Muscle layer of colon (tissue), 2 donors: ENCODE results near the gene BLVRA.
"Not testable (repeated sequence)": the region's sequence is repeated elsewhere in the genome, so short reads cannot be mapped to it uniquely, and the experiment has no call there.

Source experiments
- H3K27ac ChIP-seq: one replicate; pipeline ENCODE4 v1.7.0; 2013; ENCODE audit warnings: low read depth, mild to moderate bottlenecking, low read length, moderate library complexity
- H3K27me3 ChIP-seq, 2 donors: one replicate each; pipeline ENCODE4 v1.7.0; 2013; ENCODE audit warnings: low read length in 2 of 2, mild to moderate bottlenecking in 2 of 2; ENCODE audit not compliant: insufficient read depth in 2 of 2, control insufficient read depth in 1 of 2
- H3K36me3 ChIP-seq: one replicate; pipeline ENCODE4 v1.7.0; 2013; ENCODE audit warnings: mild to moderate bottlenecking, low read length; ENCODE audit not compliant: insufficient read depth
- H3K4me1 ChIP-seq: one replicate; pipeline ENCODE4 v1.7.0; 2013; ENCODE audit warnings: mild to moderate bottlenecking, low read length; ENCODE audit not compliant: insufficient read depth
- H3K4me3 ChIP-seq, 2 donors: one replicate each; pipeline ENCODE4 v1.7.0; 2013; ENCODE audit warnings: low read length in 2 of 2, low read depth in 1 of 2, mild to moderate bottlenecking in 1 of 2, moderate library complexity in 1 of 2
- H3K9ac ChIP-seq: one replicate; pipeline ENCODE4 v1.7.0; 2013; ENCODE audit warnings: low read length
- H3K9me3 ChIP-seq: one replicate; pipeline ENCODE4 v1.7.0; 2013; ENCODE audit warnings: mild to moderate bottlenecking, low read length
- donor health status: abdominal sarcoma.
- donor health status: Adenocarcinoma of cecum.

BLVRA gene

DNA sequence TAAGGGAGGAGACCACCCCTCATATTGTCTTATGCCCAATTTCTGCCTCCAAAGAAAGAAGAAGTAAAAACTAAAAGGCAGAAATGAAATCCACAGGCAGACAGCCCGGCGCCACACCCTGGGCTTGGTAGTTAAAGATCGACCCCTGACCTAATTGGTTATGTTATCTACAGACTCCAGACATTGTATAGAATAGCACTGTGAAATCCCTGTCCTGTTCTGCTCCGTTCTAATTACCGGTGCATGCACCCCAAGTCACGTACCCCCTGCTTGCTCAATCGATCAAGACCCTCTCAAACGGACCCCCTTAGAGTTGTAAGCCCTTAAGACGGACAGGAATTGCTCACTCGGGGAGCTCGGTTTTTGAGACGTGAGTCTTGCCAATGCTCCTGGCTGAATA, 66.0 kb downstream of the BLVRA start:
- not testable (repeated sequence) for H3K9me3 ChIP-seq, H3K4me3 ChIP-seq, H3K27ac ChIP-seq, H3K4me1 ChIP-seq, H3K9ac ChIP-seq, H3K36me3 ChIP-seq, H3K27me3 ChIP-seq

- H3K4me3 ChIP-seq = no peak overlapping the region
- no peak overlapping the region for H3K27ac ChIP-seq
- H3K9ac ChIP-seq = no peak overlapping the region
- no peaks in the 10 kb centered on the region for H3K27me3 ChIP-seq
- H3K4me1 ChIP-seq = no peaks in the 10 kb centered on the region
- no peaks in the 10 kb centered on the region for H3K9me3 ChIP-seq
- no peaks in the 10 kb centered on the region for H3K36me3 ChIP-seq
Observed at GRCh38 chr7:43824963-43825362, 66.5 kb downstream of the BLVRA start.

GRCh38 chr7:43825391-43825808, 66.9 kb downstream of the BLVRA start:
- H3K9ac ChIP-seq = no peak overlapping the region
- H3K4me3 ChIP-seq = no peak overlapping the region
- H3K4me1 ChIP-seq = no peaks in the 10 kb centered on the region
- H3K36me3 ChIP-seq = no peaks in the 10 kb centered on the region
- no peaks in the 10 kb centered on the region for H3K27me3 ChIP-seq
- H3K9me3 ChIP-seq = no peaks in the 10 kb centered on the region
- H3K27ac ChIP-seq = no peak overlapping the region

DNA sequence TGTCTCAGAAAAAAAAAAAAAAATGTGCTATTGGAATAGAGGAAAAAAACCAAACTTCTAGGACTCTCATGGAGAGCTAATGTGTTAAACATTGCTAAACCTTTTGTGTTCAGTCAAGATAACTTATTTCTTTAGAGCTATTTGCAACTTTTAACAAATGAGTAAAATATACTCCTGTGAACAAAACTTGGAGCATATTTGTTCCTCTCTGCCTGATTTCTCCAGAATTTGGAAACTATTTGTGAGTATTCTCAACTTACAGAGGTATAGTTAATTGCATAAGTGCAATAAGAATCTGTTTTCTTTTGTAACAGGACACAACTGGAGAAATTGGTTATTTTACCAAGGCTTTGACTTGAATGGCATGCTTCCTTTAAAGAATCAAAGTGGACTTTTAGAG, 72.4 kb downstream of the BLVRA start:
- H3K9me3 ChIP-seq, H3K4me1 ChIP-seq, H3K27me3 ChIP-seq, H3K27ac ChIP-seq, H3K36me3 ChIP-seq, H3K9ac ChIP-seq, H3K4me3 ChIP-seq: not testable (repeated sequence)

- H3K27me3 ChIP-seq = no peaks in the 10 kb centered on the region
- H3K4me3 ChIP-seq = no peak overlapping the region
- no peaks in the 10 kb centered on the region for H3K36me3 ChIP-seq
- H3K9ac ChIP-seq = no peak overlapping the region
- no peak overlapping the region for H3K27ac ChIP-seq
- no peaks in the 10 kb centered on the region for H3K9me3 ChIP-seq
- H3K4me1 ChIP-seq = no peaks in the 10 kb centered on the region
Observed at GRCh38 chr7:43834463-43835251, 76.2 kb downstream of the BLVRA start.

DNA sequence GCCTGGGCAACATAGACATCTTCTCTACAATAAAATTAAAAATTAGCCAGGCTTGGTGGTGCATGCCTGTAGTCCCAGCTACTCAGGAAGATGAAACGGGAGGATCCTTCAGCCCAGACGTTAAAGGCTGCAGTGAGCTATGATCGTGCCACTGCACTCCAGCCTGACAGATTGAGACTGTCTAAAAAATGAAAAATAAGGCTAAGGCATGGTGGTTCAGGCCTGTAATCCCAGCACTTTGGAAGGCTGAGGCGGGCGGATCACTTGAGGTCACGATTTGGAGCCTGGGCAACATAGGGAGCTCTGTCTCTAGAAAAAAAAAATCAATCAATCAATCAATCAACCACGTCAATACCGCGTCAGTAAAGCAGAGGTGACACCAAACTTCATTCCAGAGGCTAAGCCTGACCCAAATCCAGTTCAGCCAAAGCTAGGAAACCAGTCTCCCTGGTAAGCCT, 79.8 kb downstream of the BLVRA start:
- Histone ChIP-seq H3K27me3 (no peaks in the 10 kb centered on the region), H3K4me3 (peak overlapping the region; percentile 26 to 47), H3K9me3 (no peaks in the 10 kb centered on the region), H3K27ac (no peak overlapping the region), H3K9ac (no peak overlapping the region), H3K4me1 (no peaks in the 10 kb centered on the region), H3K36me3 (no peaks in the 10 kb centered on the region)

DNA sequence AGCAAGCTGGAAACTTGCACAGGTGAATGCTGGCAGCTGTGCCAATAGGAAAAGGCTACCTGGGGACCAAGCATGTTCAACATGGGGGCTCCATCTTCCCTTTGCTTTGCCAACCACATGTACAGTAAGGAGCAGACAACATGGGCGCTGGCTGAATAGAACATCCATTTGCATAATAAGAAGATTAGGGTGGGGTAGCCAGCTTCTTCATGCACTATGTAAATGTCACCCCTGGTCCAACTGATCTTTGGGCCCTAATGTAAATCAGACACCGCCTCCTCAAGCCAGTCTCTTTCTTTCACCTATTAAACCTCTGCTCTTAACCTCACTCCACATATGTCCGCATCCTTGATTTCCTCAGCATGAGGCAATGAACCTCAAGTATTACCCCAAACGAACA, 84.8 kb downstream of the BLVRA start:
- H3K27me3 ChIP-seq = no peaks in the 10 kb centered on the region
- no peaks in the 10 kb centered on the region for H3K9me3 ChIP-seq
- no peak overlapping the region for H3K27ac ChIP-seq
- no peak overlapping the region for H3K9ac ChIP-seq
- no peaks in the 10 kb centered on the region for H3K36me3 ChIP-seq
- H3K4me1 ChIP-seq = no peaks in the 10 kb centered on the region
- H3K4me3 ChIP-seq = no peak overlapping the region

DNA sequence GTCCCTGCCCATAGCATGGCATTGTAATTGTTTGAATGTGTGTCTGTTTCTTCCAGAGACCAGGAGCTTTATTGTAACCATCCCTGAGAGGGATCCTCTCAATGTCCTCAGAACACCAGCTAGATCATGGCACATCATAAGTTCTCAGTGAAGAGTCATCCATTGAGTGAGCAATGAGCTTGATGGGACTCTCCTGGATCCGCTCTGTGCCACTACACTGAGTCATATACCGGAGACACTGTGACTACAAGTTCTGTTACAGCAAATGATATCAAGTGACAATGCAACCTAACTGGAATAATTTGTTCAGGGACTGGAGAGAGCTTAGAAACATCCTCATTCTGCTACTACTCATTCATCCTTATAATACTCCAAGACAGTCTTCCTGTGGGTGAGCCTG, 85.8 kb downstream of the BLVRA start:
- Histone ChIP-seq H3K27me3 (no peaks in the 10 kb centered on the region), H3K4me3 (no peak overlapping the region), H3K9ac (no peak overlapping the region), H3K27ac (no peak overlapping the region), H3K36me3 (no peaks in the 10 kb centered on the region), H3K4me1 (no peaks in the 10 kb centered on the region), H3K9me3 (no peaks in the 10 kb centered on the region)

DNA sequence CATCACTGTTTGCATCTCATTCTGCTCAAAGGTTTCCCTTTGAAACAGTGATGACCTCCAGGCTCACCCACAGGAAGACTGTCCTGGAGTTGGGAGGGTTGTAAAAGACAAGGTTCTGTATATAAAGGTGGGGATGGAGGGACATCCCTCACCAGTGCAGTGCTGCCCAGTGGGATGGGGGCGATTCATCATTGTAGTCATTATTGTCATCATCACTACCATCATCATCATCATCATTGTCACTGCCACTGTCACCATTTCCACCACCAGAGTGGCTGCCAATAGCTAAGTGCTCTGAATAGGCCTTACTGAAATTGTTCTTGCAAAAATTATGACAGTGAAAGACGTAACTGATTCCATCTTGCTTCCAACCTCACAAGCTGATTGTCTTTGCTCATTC, 86.2 kb downstream of the BLVRA start:
- no peaks in the 10 kb centered on the region for H3K27me3 ChIP-seq
- H3K9ac ChIP-seq = no peak overlapping the region
- H3K36me3 ChIP-seq = no peaks in the 10 kb centered on the region
- H3K4me3 ChIP-seq = no peak overlapping the region
- no peaks in the 10 kb centered on the region for H3K9me3 ChIP-seq
- no peak overlapping the region for H3K27ac ChIP-seq
- no peaks in the 10 kb centered on the region for H3K4me1 ChIP-seq

- H3K4me1 ChIP-seq = no peaks in the 10 kb centered on the region
- no peaks in the 10 kb centered on the region for H3K27me3 ChIP-seq
- H3K4me3 ChIP-seq = no peak overlapping the region
- no peak overlapping the region for H3K27ac ChIP-seq
- no peak overlapping the region for H3K9ac ChIP-seq
- no peaks in the 10 kb centered on the region for H3K36me3 ChIP-seq
- H3K9me3 ChIP-seq = no peaks in the 10 kb centered on the region
Observed at GRCh38 chr7:43847496-43847895, 89.0 kb downstream of the BLVRA start.

GRCh38 chr7:43849047-43849446, 90.6 kb downstream of the BLVRA start:
- Histone ChIP-seq H3K9me3 (no peaks in the 10 kb centered on the region), H3K4me3 (no peak overlapping the region), H3K27ac (no peak overlapping the region), H3K36me3 (no peaks in the 10 kb centered on the region), H3K4me1 (no peaks in the 10 kb centered on the region), H3K9ac (no peak overlapping the region), H3K27me3 (no peaks in the 10 kb centered on the region)
